Caco-2 (cell line): Measurements from ENCODE around the gene FIBIN. TPM values are rescaled to one million over a fixed set of nuclear protein-coding genes. Genes with fewer than 3 reads are reported as not detected.

Experiments used
- BruUV-seq: library from RNA; stranded (reverse); fragments of 400-500 nt; replicated peaks from 2 replicates; lab custom pipeline; 2021; lab: Mats Ljungman, UMichigan
- CTCF ChIA-PET: fragments of 300-600 bp; sonication (Branson Sonifier 250); formaldehyde crosslinking; loops from one replicate; lab custom pipeline; 2022; ENCODE audit warnings: antibody characterized with exemption; lab: Charles Lee
- POLR2A ChIA-PET: fragments of 300-600 bp; sonication (Branson Sonifier 250); formaldehyde crosslinking; loops from one replicate; lab custom pipeline; 2022; ENCODE audit warnings: antibody characterized with exemption; lab: Charles Lee
- DNase-seq, 2 experiments: peaks; one replicate each; pipeline versions ENCODE4 v3.0.0 to v3.0.0-alpha.2; 2020 to 2022
- H3K27me3 ChIP-seq: replicated peaks from 2 replicates; pipeline ENCODE4 v1.6.0; 2011; ENCODE audit warnings: low read length; ENCODE audit not compliant: control insufficient read depth, insufficient read depth
- H3K36me3 ChIP-seq: 2 replicates; pipeline ENCODE4 v1.5.1; 2011; ENCODE audit warnings: low read length; ENCODE audit not compliant: control insufficient read depth, insufficient read depth
- H3K4me1 ChIP-seq: fragments of 250-450 bp; sonication (Bioruptor Pico); 2 replicates; pipeline ENCODE4 v1.5.1; 2020; ENCODE audit warnings: mild to moderate bottlenecking
- H3K4me3 ChIP-seq: 2 replicates; pipeline ENCODE4 v1.5.1; 2011; ENCODE audit warnings: low read depth, mild to moderate bottlenecking, control low read depth, low read length
- H3K9me3 ChIP-seq: fragments of 250-450 bp; sonication (Bioruptor Pico); 2 replicates; pipeline ENCODE4 v1.5.1; 2020; ENCODE audit warnings: mild to moderate bottlenecking, moderate library complexity
- H3K27ac Mint-ChIP-seq: one replicate; pipeline ENCODE4 v1.8.0; 2022; ENCODE audit warnings: mixed read lengths; ENCODE audit not compliant: unreplicated experiment
- H3K27me3 Mint-ChIP-seq: one replicate; pipeline ENCODE4 v1.8.0; 2022; ENCODE audit warnings: mixed read lengths; ENCODE audit not compliant: insufficient read depth, unreplicated experiment
- H3K36me3 Mint-ChIP-seq: one replicate; pipeline ENCODE4 v1.8.0; 2022; ENCODE audit warnings: mild to moderate bottlenecking, mixed read lengths; ENCODE audit not compliant: insufficient read depth, unreplicated experiment
- H3K4me1 Mint-ChIP-seq: one replicate; pipeline ENCODE4 v1.8.0; 2022; ENCODE audit warnings: low read depth, mixed read lengths; ENCODE audit not compliant: unreplicated experiment
- H3K4me3 Mint-ChIP-seq: one replicate; pipeline ENCODE4 v1.8.0; 2022; ENCODE audit warnings: mild to moderate bottlenecking, moderate library complexity, mixed read lengths; ENCODE audit not compliant: unreplicated experiment
- H3K9me3 Mint-ChIP-seq: one replicate; pipeline ENCODE4 v1.8.0; 2022; ENCODE audit warnings: mixed read lengths; ENCODE audit not compliant: unreplicated experiment
- CTCF ChIP-seq, 2 experiments: fragments of 200-600 bp in 1 of 2; IDR thresholded peaks; 1 replicate in 1 of 2; 2 replicates in 1 of 2; pipeline versions ENCODE4 v1.5.1 to v1.8.0; 2011 to 2022; ENCODE audit warnings: antibody characterized with exemption in 1 of 2, control low read depth in 1 of 2, inconsistent platforms in 1 of 2, low read depth in 1 of 2, low read length in 1 of 2, mild to moderate bottlenecking in 1 of 2, moderate library complexity in 1 of 2; ENCODE audit not compliant: insufficient read depth in 1 of 2, severe bottlenecking in 1 of 2, unreplicated experiment in 1 of 2
- intact Hi-C: fragments of 100-400 bp; cut with micrococcal nuclease; formaldehyde crosslinking; loops from one replicate; pipeline ENCODE4 v1.10.0; 2022; ENCODE audit not compliant: unreplicated experiment
- total RNA-seq: library from RNA; stranded (reverse); gene quantifications from 2 replicates; pipeline ENCODE4 v1.2.3, GENCODE V29; 2022

FIBIN gene
- total RNA-seq, 1 experiment from 2014 or later: 0.16 TPM

DNA sequence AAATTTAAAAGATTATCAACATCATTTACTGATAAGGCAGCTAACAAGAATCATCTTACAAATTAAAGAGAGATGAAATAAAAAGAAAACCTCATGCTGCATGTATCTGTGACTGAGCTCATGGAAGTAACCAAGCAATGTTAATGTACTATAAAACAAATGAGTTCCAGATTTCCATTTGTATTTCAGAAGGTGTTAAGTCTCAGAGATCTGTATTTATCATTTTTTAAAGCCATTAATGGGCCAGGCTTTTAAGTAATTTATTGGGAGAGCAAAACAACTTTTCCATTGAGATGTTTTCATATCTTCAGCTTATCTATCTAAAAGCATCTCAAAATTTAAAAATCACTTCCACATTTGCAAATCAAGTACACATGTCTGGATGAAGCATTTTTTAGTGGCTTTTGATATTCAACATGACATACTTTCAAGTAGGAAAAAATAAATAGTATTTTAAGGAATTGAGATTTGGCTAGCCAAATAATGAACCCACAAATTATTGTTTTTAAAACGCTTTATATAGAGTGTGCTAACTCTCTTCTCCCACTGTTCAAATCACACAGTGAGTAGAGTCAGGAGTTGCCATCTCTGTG, 28.8 kb downstream of the FIBIN start:
- no peaks in the 10 kb centered on the region for H3K27me3 ChIP-seq
- no peaks in the 10 kb centered on the region for H3K27me3 Mint-ChIP-seq
- peaks cover 20% of the 10 kb centered on the region for H3K4me1 Mint-ChIP-seq
- intact Hi-C loops: no loop called here
- no peaks in the 10 kb centered on the region for H3K36me3 Mint-ChIP-seq
- H3K9me3 ChIP-seq: no peaks in the 10 kb centered on the region
- POLR2A ChIA-PET: no interaction called here
- CTCF ChIA-PET: no interaction called here
- DNase-seq: no peak
- no peaks in the 10 kb centered on the region for H3K4me1 ChIP-seq
- H3K27ac Mint-ChIP-seq: no peak overlapping the region
- H3K4me3 Mint-ChIP-seq: no peak overlapping the region
- BruUV-seq: no TSS peak
- no peaks in the 10 kb centered on the region for H3K9me3 Mint-ChIP-seq
- no peak overlapping the region for H3K4me3 ChIP-seq
- H3K36me3 ChIP-seq: no peaks in the 10 kb centered on the region
- TF ChIP-seq CTCF (IDR thresholded peaks at IDR 0.05; ENCODE audit: insufficient read depth in 1 of 2, low read depth in 1 of 2, low read length in 1 of 2, severe bottlenecking in 1 of 2, unreplicated experiment in 1 of 2): no peak

GRCh38 chr11:27024865-27025264, 31.0 kb downstream of the FIBIN start:
- CTCF ChIA-PET: no interaction called here

GRCh38 chr11:27025312-27025955, 31.5 kb downstream of the FIBIN start:
- POLR2A ChIA-PET: no interaction called here
- H3K36me3 ChIP-seq: no peaks in the 10 kb centered on the region
- CTCF ChIA-PET: no interaction called here
- no peaks in the 10 kb centered on the region for H3K9me3 ChIP-seq
- Mint-ChIP-seq H3K4me1 (peaks cover 20% of the 10 kb centered on the region), H3K4me3 (no peak overlapping the region), H3K36me3 (no peaks in the 10 kb centered on the region), H3K9me3 (no peaks in the 10 kb centered on the region), H3K27me3 (no peaks in the 10 kb centered on the region), H3K27ac (no peak overlapping the region)
- no peak for DNase-seq
- TF ChIP-seq CTCF (IDR thresholded peaks at IDR 0.05; ENCODE audit: insufficient read depth in 1 of 2, low read depth in 1 of 2, low read length in 1 of 2, severe bottlenecking in 1 of 2, unreplicated experiment in 1 of 2): no peak
- no TSS peak for BruUV-seq
- no peak overlapping the region for H3K4me3 ChIP-seq
- H3K27me3 ChIP-seq: no peaks in the 10 kb centered on the region
- H3K4me1 ChIP-seq: no peaks in the 10 kb centered on the region
- intact Hi-C loops: no loop called here

More at GRCh38 chr11:27024865-27025264, 31.0 kb downstream of the FIBIN start:
- H3K36me3 ChIP-seq: no peaks in the 10 kb centered on the region
- peaks cover 20% of the 10 kb centered on the region for H3K4me1 Mint-ChIP-seq
- no peak for TF ChIP-seq CTCF (IDR thresholded peaks at IDR 0.05; ENCODE audit: insufficient read depth in 1 of 2, low read depth in 1 of 2, low read length in 1 of 2, severe bottlenecking in 1 of 2, unreplicated experiment in 1 of 2)
- H3K36me3 Mint-ChIP-seq: no peaks in the 10 kb centered on the region
- H3K9me3 Mint-ChIP-seq: no peaks in the 10 kb centered on the region
- H3K27ac Mint-ChIP-seq: no peak overlapping the region
- intact Hi-C loops: no loop called here
- DNase-seq: no peak
- H3K9me3 ChIP-seq: no peaks in the 10 kb centered on the region
- POLR2A ChIA-PET: no interaction called here
- no TSS peak for BruUV-seq
- H3K27me3 Mint-ChIP-seq: no peaks in the 10 kb centered on the region
- H3K27me3 ChIP-seq: no peaks in the 10 kb centered on the region
- H3K4me3 ChIP-seq: no peak overlapping the region
- no peak overlapping the region for H3K4me3 Mint-ChIP-seq
- no peaks in the 10 kb centered on the region for H3K4me1 ChIP-seq
